SK-N-SH treated with all-trans-retinoic acid at 6 μM for 48 hours (cell line): Measurements from ENCODE around the gene VIT.

Experiments
- ATAC-seq: fragments of 200-7000 bp; cut with Tn5 transposase; 3 replicates; pipeline ENCODE4 v1.9.1; 2020; ENCODE audit warnings: mild to moderate bottlenecking, moderate library complexity
- ARNTL ChIP-seq: fragments of 450-650 bp; formaldehyde crosslinking; IDR thresholded peaks from 2 replicates; pipeline ENCODE4 v1.5.0; 2020; ENCODE audit warnings: low read depth, mild to moderate bottlenecking, moderate library complexity, borderline replicate concordance
- BACH2 ChIP-seq: fragments of 250-450 bp; sonication (Bioruptor Pico); IDR thresholded peaks from 2 replicates; pipeline ENCODE4 v1.9.0; 2021; ENCODE audit warnings: mild to moderate bottlenecking, borderline replicate concordance
- CREB5 ChIP-seq: fragments of 250-450 bp; sonication (Bioruptor Pico); IDR thresholded peaks from 2 replicates; pipeline ENCODE4 v1.5.1; 2020; ENCODE audit warnings: low read depth, mild to moderate bottlenecking, moderate library complexity
- CSDC2 ChIP-seq: fragments of 250-450 bp; sonication (Bioruptor Pico); IDR thresholded peaks from 2 replicates; pipeline ENCODE4 v1.5.0; 2020; ENCODE audit warnings: mild to moderate bottlenecking, moderate library complexity
- ESRRG ChIP-seq: fragments of 250-450 bp; sonication (Bioruptor Pico); IDR thresholded peaks from 2 replicates; pipeline ENCODE4 v1.6.1; 2021; ENCODE audit warnings: mild to moderate bottlenecking
- ISL1 ChIP-seq: fragments of 250-450 bp; sonication (Bioruptor Pico); IDR thresholded peaks from 2 replicates; pipeline ENCODE4 v2.1.2; 2022; ENCODE audit warnings: mild to moderate bottlenecking, moderate library complexity
- OSR1 ChIP-seq: fragments of 250-450 bp; sonication (Bioruptor Pico); IDR thresholded peaks from 2 replicates; pipeline ENCODE4 v1.8.0; 2022; ENCODE audit warnings: moderate library complexity, mild to moderate bottlenecking, inconsistent platforms
- PATZ1 ChIP-seq: fragments of 250-450 bp; sonication (Bioruptor Pico); IDR thresholded peaks from 2 replicates; pipeline ENCODE4 v1.8.0; 2020; ENCODE audit warnings: mild to moderate bottlenecking, moderate library complexity, borderline replicate concordance
- POU6F1 ChIP-seq: fragments of 250-450 bp; sonication (Bioruptor Pico); IDR thresholded peaks from 2 replicates; pipeline ENCODE4 v1.8.0; 2021; ENCODE audit warnings: low read depth, mild to moderate bottlenecking, moderate library complexity, borderline replicate concordance
- PPARA ChIP-seq: fragments of 250-450 bp; sonication (Bioruptor Pico); IDR thresholded peaks from 2 replicates; pipeline ENCODE4 v1.5.0; 2020; ENCODE audit warnings: mild to moderate bottlenecking, borderline replicate concordance
- RARB ChIP-seq: fragments of 250-450 bp; sonication (Bioruptor Pico); IDR thresholded peaks from 2 replicates; pipeline ENCODE4 v1.8.0; 2021; ENCODE audit warnings: mild to moderate bottlenecking, moderate library complexity
- SNAI2 ChIP-seq: fragments of 250-450 bp; sonication (Bioruptor Pico); IDR thresholded peaks from 2 replicates; pipeline ENCODE4 v1.5.0; 2020; ENCODE audit warnings: mild to moderate bottlenecking, moderate library complexity
- TOX ChIP-seq: fragments of 250-450 bp; sonication (Bioruptor Pico); IDR thresholded peaks from 2 replicates; pipeline ENCODE4 v1.8.0; 2021; ENCODE audit warnings: mild to moderate bottlenecking, moderate library complexity, borderline replicate concordance
- ZC3H10 ChIP-seq: fragments of 250-450 bp; sonication (Bioruptor Pico); IDR thresholded peaks from 2 replicates; pipeline ENCODE4 v1.5.1; 2021; ENCODE audit warnings: mild to moderate bottlenecking, moderate library complexity
- ZFP3 ChIP-seq: fragments of 250-450 bp; sonication (Bioruptor Pico); IDR thresholded peaks from 2 replicates; pipeline ENCODE4 v1.5.0; 2020; ENCODE audit warnings: mild to moderate bottlenecking, moderate library complexity
- ZFP30 ChIP-seq: fragments of 450-650 bp; formaldehyde crosslinking; IDR thresholded peaks from 2 replicates; pipeline ENCODE4 v1.5.0; 2022; ENCODE audit warnings: mild to moderate bottlenecking, moderate library complexity
- ZNF565 ChIP-seq: fragments of 450-650 bp; formaldehyde crosslinking; conservative IDR thresholded peaks from 2 replicates; pipeline ENCODE4 v1.5.0; 2020; ENCODE audit warnings: low read depth, mild to moderate bottlenecking, moderate library complexity
- ZNF70 ChIP-seq: fragments of 450-650 bp; formaldehyde crosslinking; IDR thresholded peaks from 2 replicates; pipeline ENCODE4 v1.5.0; 2020; ENCODE audit warnings: mild to moderate bottlenecking, moderate library complexity
- TF ChIP-seq, protein P1 (sequence below): fragments of 250-450 bp; sonication (Bioruptor Pico); IDR thresholded peaks from 2 replicates; pipeline ENCODE4 v1.5.0; 2020; ENCODE audit warnings: mild to moderate bottlenecking, moderate library complexity
- TF ChIP-seq, protein P2 (sequence below): fragments of 250-450 bp; sonication (Bioruptor Pico); IDR thresholded peaks from 2 replicates; pipeline ENCODE4 v1.5.1; 2021; ENCODE audit warnings: mild to moderate bottlenecking, moderate library complexity

Gene VIT

GRCh38 chr2:36734304-36734703 is 37.8 kb downstream of the VIT start:
- ATAC-seq = no peak
- TF ChIP-seq ZC3H10 (CRISPR knock-in tag) = no peak
- no peak for TF ChIP-seq POU6F1 (CRISPR knock-in tag)

DNA sequence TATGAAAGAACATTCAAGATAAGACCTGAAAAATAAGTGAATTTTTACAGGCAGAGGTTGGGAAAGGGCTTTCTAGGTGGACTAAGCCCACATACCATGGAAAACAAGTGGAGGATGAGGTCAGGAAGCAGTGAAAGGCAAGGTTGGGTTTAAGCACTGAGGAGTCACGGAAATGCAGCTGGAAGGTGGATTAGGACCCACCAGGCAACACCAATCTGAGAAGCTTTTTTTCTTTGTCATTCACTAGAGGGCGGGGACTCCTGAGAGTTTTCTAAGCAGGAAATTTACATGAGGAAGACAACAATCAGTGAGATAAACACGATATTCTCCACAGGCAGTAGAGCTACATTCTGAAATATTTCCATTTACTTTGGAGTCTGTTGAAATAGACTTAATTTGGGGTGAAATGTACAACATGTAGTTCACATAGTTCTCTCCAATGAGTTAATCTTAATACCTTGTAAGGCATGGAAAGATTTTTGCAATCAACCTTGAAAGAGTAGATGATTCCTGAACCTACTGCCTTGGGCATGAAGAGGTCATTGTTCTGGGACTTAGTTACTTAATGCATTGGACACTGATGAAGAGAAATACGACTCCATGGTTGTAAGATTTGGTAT is 40.7 kb downstream of the VIT start:
- ATAC-seq = no peak
- no peak for TF ChIP-seq ISL1
- TF ChIP-seq PATZ1 (CRISPR knock-in tag) = no peak
- TF ChIP-seq SNAI2 (CRISPR knock-in tag) = no peak
- TF ChIP-seq, protein P1, sequence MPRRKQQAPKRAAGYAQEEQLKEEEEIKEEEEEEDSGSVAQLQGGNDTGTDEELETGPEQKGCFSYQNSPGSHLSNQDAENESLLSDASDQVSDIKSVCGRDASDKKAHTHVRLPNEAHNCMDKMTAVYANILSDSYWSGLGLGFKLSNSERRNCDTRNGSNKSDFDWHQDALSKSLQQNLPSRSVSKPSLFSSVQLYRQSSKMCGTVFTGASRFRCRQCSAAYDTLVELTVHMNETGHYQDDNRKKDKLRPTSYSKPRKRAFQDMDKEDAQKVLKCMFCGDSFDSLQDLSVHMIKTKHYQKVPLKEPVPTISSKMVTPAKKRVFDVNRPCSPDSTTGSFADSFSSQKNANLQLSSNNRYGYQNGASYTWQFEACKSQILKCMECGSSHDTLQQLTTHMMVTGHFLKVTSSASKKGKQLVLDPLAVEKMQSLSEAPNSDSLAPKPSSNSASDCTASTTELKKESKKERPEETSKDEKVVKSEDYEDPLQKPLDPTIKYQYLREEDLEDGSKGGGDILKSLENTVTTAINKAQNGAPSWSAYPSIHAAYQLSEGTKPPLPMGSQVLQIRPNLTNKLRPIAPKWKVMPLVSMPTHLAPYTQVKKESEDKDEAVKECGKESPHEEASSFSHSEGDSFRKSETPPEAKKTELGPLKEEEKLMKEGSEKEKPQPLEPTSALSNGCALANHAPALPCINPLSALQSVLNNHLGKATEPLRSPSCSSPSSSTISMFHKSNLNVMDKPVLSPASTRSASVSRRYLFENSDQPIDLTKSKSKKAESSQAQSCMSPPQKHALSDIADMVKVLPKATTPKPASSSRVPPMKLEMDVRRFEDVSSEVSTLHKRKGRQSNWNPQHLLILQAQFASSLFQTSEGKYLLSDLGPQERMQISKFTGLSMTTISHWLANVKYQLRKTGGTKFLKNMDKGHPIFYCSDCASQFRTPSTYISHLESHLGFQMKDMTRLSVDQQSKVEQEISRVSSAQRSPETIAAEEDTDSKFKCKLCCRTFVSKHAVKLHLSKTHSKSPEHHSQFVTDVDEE (CRISPR knock-in tag) = no peak
- no peak for TF ChIP-seq ZFP30 (CRISPR knock-in tag)
- no peak for TF ChIP-seq TOX (CRISPR knock-in tag)
- no peak for TF ChIP-seq OSR1 (CRISPR knock-in tag)
- TF ChIP-seq ZNF565 (CRISPR knock-in tag) = no peak
- TF ChIP-seq, protein P2, sequence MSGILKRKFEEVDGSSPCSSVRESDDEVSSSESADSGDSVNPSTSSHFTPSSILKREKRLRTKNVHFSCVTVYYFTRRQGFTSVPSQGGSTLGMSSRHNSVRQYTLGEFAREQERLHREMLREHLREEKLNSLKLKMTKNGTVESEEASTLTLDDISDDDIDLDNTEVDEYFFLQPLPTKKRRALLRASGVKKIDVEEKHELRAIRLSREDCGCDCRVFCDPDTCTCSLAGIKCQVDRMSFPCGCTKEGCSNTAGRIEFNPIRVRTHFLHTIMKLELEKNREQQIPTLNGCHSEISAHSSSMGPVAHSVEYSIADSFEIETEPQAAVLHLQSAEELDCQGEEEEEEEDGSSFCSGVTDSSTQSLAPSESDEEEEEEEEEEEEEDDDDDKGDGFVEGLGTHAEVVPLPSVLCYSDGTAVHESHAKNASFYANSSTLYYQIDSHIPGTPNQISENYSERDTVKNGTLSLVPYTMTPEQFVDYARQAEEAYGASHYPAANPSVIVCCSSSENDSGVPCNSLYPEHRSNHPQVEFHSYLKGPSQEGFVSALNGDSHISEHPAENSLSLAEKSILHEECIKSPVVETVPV (CRISPR knock-in tag) = no peak
- no peak for TF ChIP-seq ESRRG
- no peak for TF ChIP-seq BACH2 (CRISPR knock-in tag)
- no peak for TF ChIP-seq POU6F1 (CRISPR knock-in tag)
- TF ChIP-seq ZNF70 (CRISPR knock-in tag) = no peak
- no peak for TF ChIP-seq RARB (CRISPR knock-in tag)
- TF ChIP-seq ARNTL (CRISPR knock-in tag) = no peak
- no peak for TF ChIP-seq ZC3H10 (CRISPR knock-in tag)
- no peak for TF ChIP-seq CSDC2
- TF ChIP-seq PPARA (CRISPR knock-in tag) = no peak
- TF ChIP-seq ZFP3 (CRISPR knock-in tag) = no peak
- no peak for TF ChIP-seq CREB5

- TF ChIP-seq CREB5 (no peak), ESRRG (no peak), PATZ1 (CRISPR knock-in tag) (no peak), CSDC2 (no peak), RARB (CRISPR knock-in tag) (no peak), ARNTL (CRISPR knock-in tag) (no peak)
- TF ChIP-seq, protein P2 (CRISPR knock-in tag) = no peak
- no peak for ATAC-seq
Observed at GRCh38 chr2:36740061-36740460, 43.6 kb downstream of the VIT start.
